NK-92 (cell line): ENCODE results near the gene KLHL17.
"Not testable (repeated sequence)": the region's sequence is repeated elsewhere in the genome, so short reads cannot be mapped to it uniquely, and the experiment has no call there.

Source experiments
- DNase-seq: peaks from one replicate; lab custom pipeline; 2025; ENCODE audit not compliant: unreplicated experiment; lab: John Stamatoyannopoulos, UW

KLHL17 gene

DNA sequence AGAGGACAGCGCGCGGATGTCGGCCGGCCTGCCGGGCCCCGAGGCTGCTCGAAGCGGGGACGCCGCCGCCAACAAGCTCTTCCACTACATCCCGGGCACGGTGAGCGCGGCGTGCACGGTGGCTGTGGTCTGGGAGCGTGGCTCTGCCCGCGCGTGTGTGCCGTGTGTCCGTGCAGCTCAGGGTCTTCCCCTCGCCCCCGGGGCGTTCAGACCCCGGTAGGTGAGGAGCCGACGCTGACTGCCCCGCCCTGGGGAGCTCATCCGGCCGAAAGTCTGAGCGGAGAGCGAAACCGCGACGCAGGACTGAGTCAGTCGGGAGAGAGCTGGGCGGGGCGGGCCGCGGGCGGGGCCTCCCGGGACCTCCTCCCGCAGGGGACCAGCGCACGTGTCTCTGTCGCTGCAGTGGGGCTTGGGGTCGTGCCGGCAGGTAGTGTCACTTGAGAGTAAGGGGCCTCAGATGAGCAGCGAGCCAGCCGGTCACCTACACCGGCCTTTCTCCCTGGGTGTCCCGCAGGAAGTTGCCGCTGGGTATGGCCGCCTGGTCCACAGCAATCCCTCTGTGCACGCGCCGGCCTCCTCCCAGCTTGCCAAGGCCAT lies 6.4 kb downstream of the KLHL17 start:
- no peak for DNase-seq

DNA sequence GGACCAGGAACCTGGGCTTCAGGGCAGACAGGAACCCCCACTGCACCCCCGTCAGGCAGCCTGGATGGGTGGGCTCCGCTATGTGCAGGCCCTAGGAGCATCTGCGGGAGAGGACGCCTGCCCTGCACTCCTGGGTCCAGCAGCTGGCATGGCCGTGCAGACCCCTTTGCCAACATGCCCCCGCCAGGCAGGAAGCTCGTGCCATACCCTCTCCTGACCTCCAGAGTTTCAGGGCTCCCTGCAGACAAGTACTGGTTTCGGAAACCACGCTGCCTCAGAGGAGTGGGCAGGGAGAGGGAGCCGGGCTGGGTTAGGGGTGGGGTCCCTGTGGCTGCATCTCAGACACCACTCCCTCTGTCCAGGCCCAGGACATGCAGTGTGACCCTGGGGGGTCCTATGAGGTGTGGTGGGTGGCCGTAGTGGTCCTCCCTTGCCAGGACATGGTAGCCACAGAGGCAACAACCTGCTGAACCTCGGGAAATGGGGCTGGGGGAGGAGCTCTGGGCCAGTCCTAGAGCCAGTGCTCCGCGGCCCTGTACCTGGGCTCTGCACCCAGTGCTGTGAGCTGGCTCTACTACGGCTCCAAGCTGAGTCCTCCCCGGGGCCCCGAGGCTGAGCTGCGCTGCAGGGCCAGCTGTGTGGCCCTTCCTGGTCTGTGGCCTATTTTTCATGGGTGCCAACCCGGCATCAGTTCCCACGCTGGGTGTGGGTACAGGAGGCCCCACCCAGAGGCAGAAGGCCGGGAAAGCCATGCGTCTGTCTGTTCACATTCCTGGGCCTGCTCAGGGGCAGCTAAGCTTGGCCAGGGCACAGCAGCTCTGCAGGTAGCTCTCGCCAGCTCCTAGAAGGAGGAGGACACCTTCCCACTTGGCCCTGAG lies 7.3 kb downstream of the KLHL17 start:
- DNase-seq = no peak

DNA sequence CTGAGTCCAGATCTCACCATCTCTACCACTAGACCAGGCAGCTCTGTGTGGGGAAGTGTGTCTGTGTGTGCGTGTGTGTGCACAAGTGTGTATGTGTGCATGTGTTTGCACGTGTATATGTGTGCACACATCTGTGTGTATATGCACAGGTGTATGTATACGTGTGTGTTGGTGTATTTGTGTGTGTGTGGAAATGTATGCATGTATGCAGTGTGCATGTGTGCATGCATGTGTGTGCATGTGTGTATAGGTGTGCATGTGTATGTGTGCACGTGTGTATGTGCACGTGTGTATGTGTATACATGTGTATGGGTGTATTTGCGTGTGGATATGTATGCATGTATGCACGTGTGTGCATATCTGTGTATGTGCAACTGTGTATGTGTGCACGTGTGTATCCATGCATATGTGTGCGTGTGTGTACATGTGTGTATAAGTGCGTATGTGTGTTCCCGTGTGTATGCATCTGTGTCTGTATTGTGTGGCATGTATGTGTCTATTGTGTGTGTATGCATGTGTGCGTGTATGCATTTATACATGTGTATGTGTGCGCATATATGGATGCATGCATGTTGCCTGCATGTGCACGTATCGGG lies 9.0 kb downstream of the KLHL17 start:
- no peak for DNase-seq

DNA sequence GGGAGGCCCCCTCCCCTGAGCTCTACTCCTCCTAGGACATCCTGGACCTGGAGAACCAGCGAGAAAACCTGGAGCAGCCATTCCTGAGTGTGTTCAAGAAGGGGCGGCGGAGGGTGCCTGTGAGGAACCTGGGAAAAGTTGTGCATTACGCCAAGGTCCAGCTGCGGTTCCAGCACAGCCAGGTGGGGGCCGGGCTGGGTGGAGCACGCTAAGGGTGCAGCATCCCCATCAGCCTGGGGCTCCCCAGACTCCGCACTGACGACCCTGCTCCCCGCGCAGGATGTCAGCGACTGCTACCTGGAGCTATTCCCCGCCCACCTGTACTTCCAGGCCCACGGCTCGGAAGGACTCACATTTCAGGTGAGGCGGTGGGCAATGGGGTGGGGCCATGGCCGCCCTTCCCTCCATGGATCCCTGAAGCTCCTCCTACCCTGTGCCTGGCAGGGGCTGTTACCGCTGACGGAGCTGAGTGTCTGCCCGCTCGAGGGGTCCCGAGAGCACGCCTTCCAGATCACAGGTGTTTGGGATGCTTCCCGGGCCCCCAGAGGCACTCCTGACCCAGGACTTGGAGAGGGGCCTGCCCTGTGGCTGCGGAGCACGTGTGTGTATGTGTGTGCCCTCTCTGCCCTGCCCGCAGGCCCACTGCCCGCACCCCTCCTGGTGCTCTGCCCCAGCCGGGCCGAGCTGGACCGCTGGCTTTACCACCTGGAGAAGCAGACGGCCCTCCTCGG lies 10.0 kb downstream of the KLHL17 start:
- no peak for DNase-seq

DNA sequence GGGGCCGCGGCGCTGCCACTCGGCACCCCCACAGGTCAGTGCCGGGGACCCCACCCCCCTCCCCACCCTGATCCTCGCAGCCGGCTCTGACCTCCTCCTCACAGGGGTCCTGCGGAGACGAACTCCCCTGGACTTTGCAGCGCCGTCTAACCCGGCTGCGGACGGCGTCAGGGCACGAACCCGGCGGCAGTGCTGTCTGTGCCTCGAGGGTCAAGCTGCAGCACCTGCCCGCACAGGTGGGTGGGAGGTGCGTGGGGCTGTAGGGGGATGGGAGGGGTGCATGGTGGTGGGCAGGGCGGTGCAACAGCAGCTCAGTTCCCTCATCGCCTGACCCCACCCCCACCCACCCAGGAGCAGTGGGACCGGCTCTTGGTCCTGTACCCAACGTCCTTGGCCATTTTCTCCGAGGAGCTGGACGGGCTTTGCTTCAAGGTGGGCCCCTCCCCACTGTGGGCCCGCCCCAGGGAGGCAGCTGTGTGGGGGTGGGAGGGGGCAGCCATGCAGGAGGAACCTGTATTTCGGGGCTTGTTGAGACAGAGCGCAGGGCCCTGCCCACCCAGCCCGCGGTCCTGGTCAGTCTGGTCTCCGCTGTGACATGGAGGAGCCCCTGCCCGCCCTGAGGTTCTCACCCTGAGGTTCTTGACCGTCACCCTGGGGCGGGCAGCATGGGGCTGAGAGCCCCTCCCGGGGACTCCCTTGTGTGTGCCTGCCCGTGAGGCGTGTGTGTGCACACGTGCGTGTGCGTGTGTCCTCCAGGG lies 10.8 kb downstream of the KLHL17 start:
- no peak for DNase-seq

DNA sequence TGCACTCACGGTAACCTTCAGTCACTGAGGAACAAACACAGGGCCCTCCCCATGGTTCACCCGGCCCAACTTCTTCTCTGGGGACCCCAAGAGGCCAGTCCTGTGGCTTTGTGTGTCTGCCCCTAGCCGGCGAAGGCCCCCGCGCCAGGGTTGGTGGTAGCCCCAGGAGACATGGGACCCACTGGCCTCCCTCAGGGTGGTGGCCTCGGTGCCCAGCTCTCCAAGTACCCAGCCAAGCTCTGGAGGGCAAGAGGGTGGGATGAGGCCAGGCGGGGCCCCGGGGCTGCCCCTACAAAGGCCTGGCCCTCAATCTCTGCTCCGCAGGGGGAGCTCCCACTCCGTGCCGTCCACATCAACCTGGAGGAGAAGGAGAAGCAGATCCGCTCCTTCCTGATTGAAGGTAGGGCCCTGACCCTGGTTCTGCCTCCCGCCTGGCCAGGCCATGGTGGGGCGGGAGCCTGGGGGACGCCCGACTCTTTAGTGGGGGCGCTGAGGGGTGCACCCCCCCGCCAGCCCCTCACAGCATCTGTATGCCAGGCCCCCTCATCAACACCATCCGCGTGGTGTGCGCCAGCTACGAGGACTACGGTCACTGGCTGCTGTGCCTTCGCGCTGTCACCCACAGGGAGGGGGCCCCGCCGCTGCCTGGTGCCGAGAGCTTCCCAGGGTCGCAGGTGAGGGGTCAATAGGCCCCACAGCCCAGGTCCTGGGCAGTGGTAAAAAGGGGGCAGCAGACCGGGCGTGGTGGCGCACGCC lies 11.5 kb downstream of the KLHL17 start:
- no peak for DNase-seq

DNA sequence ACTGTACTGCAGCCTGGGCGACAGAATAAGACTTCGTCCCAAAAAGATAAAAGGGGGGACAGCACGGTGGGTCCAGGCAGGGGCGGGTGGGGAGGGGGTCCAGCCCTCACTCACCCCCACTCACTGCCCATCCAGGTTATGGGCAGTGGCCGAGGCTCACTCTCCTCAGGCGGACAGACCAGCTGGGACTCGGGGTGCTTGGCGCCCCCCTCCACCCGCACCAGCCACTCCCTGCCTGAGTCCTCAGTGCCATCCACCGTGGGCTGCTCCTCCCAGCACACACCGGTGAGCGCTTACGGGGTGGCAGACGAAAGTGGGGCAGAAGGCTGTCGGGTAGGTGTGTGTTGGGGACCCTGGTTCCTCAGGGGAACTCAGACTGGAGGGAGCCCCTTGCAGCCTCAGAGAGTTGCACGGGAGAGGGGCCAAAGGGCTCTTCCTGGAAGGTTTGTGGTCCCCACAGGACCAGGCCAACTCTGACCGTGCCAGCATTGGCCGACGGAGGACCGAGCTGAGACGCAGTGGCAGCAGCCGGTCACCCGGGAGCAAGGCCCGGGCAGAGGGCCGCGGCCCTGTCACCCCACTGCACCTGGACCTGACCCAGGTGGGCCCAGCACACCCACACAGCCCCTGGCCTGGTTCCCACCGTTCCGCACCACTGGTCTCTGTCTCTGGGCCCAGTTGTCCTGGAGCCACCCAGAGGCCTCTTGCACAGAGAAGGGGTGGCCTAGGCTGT lies 12.5 kb downstream of the KLHL17 start:
- DNase-seq = no peak

DNA sequence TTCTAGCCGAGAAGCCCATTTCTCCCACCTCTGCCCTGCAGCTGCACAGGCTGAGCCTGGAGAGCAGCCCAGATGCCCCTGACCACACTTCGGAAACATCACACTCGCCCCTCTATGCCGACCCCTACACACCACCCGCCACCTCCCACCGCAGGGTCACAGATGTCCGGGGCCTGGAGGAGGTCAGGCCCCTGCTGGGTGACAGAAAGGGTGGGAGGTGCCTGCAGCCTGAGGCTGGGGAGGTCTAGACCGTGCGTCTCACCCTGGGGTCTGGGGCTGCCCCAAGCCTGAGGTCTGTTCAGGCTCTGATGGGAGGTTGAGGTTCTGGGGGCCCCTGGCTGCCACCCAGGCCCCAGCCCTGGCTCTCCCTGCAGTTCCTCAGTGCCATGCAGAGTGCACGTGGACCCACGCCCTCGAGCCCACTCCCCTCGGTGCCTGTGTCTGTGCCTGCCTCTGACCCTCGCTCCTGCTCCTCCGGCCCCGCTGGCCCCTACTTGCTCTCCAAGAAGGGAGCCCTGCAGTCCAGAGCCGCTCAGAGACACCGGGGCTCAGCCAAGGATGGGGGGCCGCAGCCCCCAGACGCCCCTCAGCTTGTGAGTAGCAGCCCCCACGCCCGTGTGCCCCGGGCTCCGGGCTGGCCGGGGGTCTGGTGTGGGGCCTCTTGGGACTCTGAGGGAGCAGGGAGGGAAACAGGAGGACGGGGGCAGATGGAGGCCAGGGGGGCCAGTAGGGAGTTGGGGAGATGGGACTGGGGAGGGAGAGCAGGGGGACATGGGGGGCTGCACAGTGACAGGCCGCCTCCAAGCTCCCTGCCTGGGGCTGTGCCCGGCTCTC lies 13.3 kb downstream of the KLHL17 start:
- DNase-seq = no peak

DNA sequence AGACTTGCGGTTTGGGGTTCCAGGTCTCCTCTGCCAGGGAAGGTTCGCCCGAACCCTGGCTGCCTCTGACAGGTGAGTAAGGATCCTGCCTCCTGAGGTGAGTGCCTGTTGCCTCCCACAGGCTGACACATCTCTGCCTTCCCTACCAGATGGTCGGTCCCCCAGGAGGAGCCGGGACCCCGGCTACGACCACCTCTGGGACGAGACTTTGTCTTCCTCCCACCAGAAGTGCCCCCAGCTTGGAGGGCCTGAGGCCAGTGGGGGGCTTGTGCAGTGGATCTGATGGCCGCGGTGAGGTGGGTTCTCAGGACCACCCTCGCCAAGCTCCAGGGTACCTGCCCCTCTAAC lies 13.9 kb downstream of the KLHL17 start:
- DNase-seq = no peak

DNA sequence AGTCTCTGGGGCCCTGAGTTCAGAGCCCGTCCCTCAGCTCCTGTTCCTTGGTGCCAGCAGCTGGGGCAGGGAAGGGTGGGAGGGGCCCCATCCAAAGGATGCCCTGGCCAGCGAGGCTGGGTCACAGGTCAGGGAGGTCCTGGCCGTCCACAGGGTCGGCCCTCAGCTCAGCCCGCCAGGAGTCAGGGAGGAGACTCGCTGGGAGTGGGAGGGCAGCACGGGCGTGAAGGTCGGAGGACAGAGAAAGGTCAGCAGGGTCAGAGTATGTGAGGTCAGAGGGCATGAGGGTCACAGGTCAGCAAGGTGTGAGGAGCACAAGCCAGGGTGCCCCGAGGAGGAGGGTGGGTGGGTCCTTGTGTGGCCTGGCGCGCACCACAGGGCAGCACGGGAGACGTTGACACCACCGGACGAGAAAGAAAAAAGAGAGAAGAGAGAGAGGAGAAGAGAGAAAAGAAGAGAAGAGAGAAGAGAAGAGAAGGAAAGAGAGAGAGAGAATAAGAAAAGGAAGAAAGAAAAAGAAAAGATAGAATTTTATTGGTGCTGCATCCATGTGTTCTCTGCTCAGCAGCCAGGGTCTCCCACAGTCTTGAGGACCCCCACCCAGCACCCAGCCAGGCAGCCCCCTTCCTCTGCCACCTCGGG lies 14.4 kb downstream of the KLHL17 start:
- DNase-seq = no peak

DNA sequence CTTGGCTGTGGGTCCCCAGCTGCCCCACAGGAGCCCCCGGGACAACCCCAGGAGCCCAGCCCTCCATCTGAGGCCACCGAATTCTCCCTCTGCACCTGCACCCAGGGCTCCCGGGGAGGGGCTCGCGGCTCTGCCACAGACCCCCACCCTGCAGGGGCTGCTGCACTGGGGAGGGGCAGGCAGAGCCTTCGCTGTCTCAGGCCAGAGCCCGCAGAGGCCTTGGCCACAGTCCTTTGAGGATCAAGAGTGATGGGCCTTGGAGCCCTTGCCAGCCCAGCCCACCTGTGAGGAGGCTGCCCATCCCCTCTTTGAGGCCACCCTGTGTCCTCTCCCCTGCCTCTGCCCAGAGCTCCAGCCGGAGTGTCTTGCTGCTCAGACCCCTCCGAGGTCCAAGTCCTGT lies 15.0 kb downstream of the KLHL17 start:
- DNase-seq = no peak

DNA sequence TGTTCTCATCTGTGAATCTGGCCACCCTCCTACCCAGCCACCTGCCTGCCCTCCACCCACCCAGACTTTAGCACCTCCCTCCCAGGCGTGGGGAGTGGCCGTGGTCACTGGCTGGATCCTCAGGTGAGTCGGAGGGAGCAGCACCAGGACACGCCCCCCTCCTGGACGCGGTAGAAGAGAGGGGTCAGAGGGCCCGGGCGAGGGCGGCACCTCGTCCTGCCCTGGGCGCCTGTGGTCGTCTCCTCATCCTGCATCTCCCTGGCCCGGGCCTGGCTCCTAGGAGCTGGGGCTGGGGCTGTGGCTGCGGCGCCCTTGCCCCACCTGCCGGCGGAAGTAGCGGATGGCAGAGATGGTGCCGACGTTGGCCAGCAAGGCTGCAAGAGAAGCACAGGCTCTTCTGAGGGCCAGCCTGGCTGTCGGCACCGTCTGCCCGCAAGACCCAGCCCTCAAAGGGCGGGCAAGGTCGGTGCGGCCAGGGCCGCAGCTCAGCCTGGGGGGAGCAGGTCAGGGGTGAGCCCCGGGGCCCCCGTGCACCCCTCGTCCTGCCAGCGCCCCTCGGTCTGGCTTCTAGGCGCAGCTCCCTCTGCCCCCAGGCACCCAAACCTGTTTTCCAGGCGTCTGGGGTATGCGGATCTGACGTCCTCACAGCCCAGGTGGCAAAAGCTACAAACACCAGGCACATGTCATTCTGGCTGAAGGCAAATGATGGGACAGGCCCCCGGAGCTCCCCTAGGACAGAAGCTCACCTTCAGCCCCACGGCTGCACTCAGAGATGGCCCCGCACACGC lies 15.7 kb downstream of the KLHL17 start:
- DNase-seq = no peak

DNA sequence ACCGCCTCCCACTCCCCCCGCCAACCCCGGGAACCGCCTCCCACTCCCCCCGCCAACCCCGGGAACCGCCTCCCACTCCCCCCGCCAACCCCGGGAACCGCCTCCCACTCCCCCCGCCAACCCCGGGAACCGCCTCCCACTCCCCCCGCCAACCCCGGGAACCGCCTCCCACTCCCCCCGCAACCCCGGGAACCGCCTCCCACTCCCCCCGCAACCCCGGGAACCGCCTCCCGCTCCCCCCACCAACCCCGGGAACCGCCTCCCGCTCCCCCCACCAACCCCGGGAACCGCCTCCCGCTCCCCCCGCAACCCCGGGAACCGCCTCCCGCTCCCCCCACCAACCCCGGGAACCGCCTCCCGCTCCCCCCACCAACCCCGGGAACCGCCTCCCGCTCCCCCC lies 16.4 kb downstream of the KLHL17 start:
- DNase-seq = not testable (repeated sequence)

DNA sequence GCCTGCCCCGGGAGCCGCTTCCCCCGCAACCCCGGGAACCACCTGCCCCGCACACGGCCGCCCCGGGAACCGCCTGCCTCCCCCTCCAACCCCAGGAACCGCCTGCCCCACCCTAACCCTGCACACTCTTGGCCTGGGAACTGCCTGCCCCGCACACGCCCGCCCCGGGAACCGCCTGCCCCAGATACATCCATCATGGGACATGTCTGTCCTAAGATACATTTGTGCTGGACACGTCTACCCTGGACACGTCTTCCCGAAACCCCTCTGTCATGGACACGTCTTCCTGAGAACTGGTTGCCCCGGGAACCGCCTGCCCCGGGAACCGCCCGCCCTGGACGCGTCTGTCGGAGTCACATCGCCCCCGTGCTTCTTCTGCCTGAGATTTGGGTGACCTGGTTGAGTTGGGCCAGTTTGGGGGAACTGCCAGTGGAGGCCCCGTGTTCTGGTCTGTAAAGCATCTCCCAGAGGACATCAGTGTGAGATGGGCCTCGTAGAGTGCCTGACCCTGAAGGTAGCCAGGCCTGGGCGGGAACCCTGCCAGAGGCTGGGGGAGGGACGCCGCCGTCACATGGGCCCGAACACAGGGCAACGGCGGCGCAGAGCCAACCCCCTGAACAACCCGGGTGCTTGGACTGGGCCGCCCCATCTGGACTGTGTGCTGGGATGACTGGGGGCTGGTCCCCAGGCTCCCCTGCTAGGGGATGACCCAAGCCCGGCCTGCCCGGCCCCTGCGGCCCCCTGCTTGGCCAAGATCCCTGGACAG lies 17.9 kb downstream of the KLHL17 start:
- DNase-seq = no peak

DNA sequence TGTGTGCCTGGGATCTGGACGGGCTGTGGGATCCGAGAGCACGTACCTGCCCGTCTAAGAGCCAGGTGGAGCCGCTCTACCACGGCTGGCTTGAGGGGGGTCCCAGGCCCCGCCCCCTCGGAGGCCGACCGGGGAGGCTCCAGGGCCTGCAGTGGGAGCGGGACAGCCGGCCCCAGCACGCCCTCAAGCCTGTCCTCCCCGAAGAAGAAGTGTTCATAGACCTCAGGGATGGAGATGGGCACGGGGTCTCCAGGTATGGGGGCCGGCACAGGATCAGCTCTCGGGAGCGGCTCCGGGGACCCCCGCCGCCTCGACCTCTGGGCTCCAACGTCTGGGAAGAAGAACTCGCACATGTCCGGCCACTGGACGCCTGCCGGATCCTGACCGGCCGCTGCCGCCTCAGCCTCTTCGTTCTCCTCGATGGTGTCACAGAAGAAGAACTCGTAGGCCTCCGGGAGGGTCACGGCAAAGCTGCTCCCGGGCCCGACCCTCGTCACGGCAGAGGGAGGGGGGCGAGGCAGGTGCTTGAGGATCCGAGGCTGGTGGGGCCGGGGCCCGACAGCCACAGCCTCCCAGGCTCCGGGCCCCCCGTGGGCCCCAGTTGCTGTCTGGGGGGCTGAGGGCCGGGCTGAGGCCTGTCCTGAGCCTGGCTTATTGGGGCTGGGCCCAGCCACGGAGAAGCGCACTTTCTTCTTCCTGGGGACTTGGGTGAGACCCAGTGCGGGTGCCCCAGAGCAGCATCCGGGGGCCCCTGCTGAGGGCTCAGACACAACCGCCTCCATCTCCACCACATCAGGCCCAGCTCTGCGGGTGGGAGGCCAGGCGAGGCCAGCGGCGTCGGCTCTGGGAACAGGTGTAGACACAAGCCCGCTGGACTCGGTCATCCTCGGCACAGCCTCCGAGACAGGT lies 18.7 kb downstream of the KLHL17 start:
- no peak for DNase-seq

DNA sequence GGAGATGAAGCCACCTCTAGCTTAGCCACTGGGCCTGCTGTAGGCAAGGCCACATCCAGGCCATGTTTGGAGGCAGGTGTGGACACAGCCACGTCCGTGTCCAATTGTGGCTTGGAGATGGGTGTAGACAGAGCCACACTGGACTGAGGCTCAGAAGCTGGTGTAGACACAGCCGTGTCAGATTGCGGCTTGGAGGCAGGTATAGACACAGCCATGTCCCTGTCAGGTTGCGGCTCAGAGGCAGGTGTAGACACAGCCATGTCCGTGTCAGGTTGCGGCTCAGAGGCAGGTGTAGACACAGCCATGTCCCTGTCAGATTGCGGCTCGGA lies 19.3 kb downstream of the KLHL17 start:
- no peak for DNase-seq
